Iris pigment epithelial cell (primary cell): ENCODE results near the gene GCHFR.

Source experiments
- DNase-seq: peaks from one replicate; pipeline ENCODE4 v3.0.0-alpha.2; 2011; ENCODE audit warnings: low read depth

Gene GCHFR

GRCh38 chr15:40754883-40755811, 8.7 kb upstream of the GCHFR start, which contains the start of gene RMDN3:
RMDN3 (minus strand) TSS chr15:40755254; CDS start chr15:40754783, 471 bp downstream.
- peak; percentile 90 for DNase-seq

GRCh38 chr15:40755812-40756208, 8.1 kb upstream of the GCHFR start:
- DNase-seq: no peak

GRCh38 chr15:40756938-40757337, 6.9 kb upstream of the GCHFR start:
- no peak for DNase-seq

- no peak for DNase-seq
Measured at GRCh38 chr15:40759961-40760360, 3.9 kb upstream of the GCHFR start.

- DNase-seq: peak; percentile 55
Measured at GRCh38 chr15:40762919-40763800, 708 bp upstream of the GCHFR start.

- DNase-seq: no peak
Measured at GRCh38 chr15:40764629-40765103, 798 bp downstream of the GCHFR start.

- no peak for DNase-seq
Measured at GRCh38 chr15:40766194-40766815, 2.4 kb downstream of the GCHFR start.

GRCh38 chr15:40766906-40767837, 3.3 kb downstream of the GCHFR start:
- DNase-seq: peak; percentile 64

- no peak for DNase-seq
Measured at GRCh38 chr15:40767838-40768500, 4.1 kb downstream of the GCHFR start.

- no peak for DNase-seq
Measured at GRCh38 chr15:40768521-40769273, 4.8 kb downstream of the GCHFR start.

GRCh38 chr15:40769274-40770146, 5.6 kb downstream of the GCHFR start, which contains the start of gene C15orf62:
C15orf62 (plus strand) TSS chr15:40769980; CDS start chr15:40770496, 516 bp downstream.
- peak; percentile 66 for DNase-seq

GRCh38 chr15:40770147-40770721, 6.4 kb downstream of the GCHFR start:
- no peak for DNase-seq

- DNase-seq: no peak
Measured at GRCh38 chr15:40771242-40771641, 7.4 kb downstream of the GCHFR start.

- DNase-seq: no peak
Measured at GRCh38 chr15:40772014-40772413, 8.1 kb downstream of the GCHFR start.

GRCh38 chr15:40773496-40773895, 9.6 kb downstream of the GCHFR start:
- DNase-seq: no peak

GRCh38 chr15:40773902-40774301, 10.0 kb downstream of the GCHFR start:
- DNase-seq: no peak

GRCh38 chr15:40775007-40775406, 11.1 kb downstream of the GCHFR start:
- no peak for DNase-seq
